GM19240 (cell line): Measurements from ENCODE around the gene CBLL1.

Source experiments
- DNase-seq: peaks from one replicate; pipeline ENCODE4 v3.0.0; 2011; ENCODE audit warnings: low spot score; ENCODE audit not compliant: insufficient read length

The CBLL1 gene

DNA sequence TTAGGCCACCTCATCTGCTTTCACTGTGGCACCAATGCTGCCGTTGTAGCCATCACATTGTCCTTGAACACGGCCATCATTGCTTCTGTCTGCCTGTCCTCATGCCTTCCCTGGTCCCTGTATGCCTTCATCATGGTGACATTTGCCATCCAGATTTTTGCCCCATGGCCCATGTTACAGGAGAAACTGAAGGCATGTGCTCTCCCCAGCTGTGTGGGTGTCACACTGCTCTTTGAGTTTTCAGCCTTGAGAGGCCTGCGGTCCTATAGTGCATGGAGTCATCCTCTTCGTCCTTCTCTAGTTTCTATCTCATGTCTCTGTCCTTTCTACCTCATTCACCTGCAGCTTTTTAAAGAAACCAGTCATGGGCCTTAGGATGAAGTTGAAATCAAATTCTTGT lies 65.2 kb downstream of the CBLL1 start:
- no peak for DNase-seq

DNA sequence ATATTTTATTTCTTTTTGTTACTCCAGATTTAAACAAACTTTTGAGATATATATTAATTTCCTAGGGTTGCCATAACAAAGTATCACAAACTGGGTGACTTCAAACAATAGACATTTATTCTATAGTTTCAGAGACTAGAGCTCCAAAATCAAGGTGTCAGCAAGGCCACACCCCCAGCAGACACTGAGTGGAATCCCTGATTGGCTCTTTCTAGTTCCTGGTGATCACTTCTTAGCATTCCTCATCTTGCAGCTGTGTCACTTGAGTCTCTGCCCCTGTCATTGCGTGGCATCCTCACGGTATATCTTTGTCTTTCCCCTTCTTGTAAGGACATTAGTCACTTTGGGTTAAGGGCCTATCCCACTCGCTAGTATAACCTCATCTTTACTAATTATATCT lies 66.7 kb downstream of the CBLL1 start:
- no peak for DNase-seq
